GM19324 (cell line): Measurements from ENCODE around the gene GLT1D1.

Experiments
- ATAC-seq: cut with Tn5 transposase; IDR thresholded peaks from one replicate; pipeline ENCODE4 v1.9.1; 2021; ENCODE audit warnings: mild to moderate bottlenecking, moderate library complexity; ENCODE audit not compliant: unreplicated experiment, low FRiP score

Gene GLT1D1

GRCh38 chr12:128852026-128852698 is 1.1 kb upstream of the GLT1D1 start:
- ATAC-seq: no peak

- ATAC-seq: no peak
Observed at GRCh38 chr12:128853600-128854197, 421 bp downstream of the GLT1D1 start.

GRCh38 chr12:128856035-128856790 is 2.9 kb downstream of the GLT1D1 start:
- no peak for ATAC-seq

GRCh38 chr12:128856791-128857078 is 3.5 kb downstream of the GLT1D1 start:
- ATAC-seq: no peak

- ATAC-seq: no peak
Observed at GRCh38 chr12:128857133-128857763, 4.0 kb downstream of the GLT1D1 start.

GRCh38 chr12:128859311-128859710 is 6.0 kb downstream of the GLT1D1 start:
- no peak for ATAC-seq

GRCh38 chr12:128861226-128862016 is 8.1 kb downstream of the GLT1D1 start:
- no peak for ATAC-seq

GRCh38 chr12:128863957-128864356 is 10.7 kb downstream of the GLT1D1 start:
- no peak for ATAC-seq

- ATAC-seq: no peak
Observed at GRCh38 chr12:128864516-128865186, 11.4 kb downstream of the GLT1D1 start.

- no peak for ATAC-seq
Observed at GRCh38 chr12:128867466-128867865, 14.2 kb downstream of the GLT1D1 start.

- no peak for ATAC-seq
Observed at GRCh38 chr12:128871516-128871892, 18.2 kb downstream of the GLT1D1 start.

GRCh38 chr12:128872303-128872702 is 19.0 kb downstream of the GLT1D1 start:
- ATAC-seq: no peak

GRCh38 chr12:128876559-128876958 is 23.3 kb downstream of the GLT1D1 start:
- ATAC-seq: no peak

GRCh38 chr12:128879898-128880764 is 26.9 kb downstream of the GLT1D1 start:
- ATAC-seq: no peak

- no peak for ATAC-seq
Observed at GRCh38 chr12:128891856-128892255, 38.6 kb downstream of the GLT1D1 start.

- no peak for ATAC-seq
Observed at GRCh38 chr12:128903236-128903635, 50.0 kb downstream of the GLT1D1 start.

GRCh38 chr12:128905003-128905544 is 51.8 kb downstream of the GLT1D1 start:
- no peak for ATAC-seq

GRCh38 chr12:128906485-128907137 is 53.3 kb downstream of the GLT1D1 start:
- no peak for ATAC-seq
